K562 (cell line): ENCODE data around the gene LRRC15. TPM values are rescaled to one million over a fixed set of nuclear protein-coding genes. Genes with fewer than 3 reads are reported as not detected.
A peak's percentile ranks its signal among the peaks of the same experiment; 100 is the strongest.

Experiments used
- BDP1 ChIP-seq: IDR thresholded peaks from 3 replicates; pipeline ENCODE4 v1.6.1; 2011; ENCODE audit not compliant: insufficient read length, insufficient read depth
- DACH1 ChIP-seq: fragments of 450-650 bp; IDR thresholded peaks from 2 replicates; pipeline ENCODE4 v1.6.1; 2018; ENCODE audit not compliant: partially characterized antibody
- ETS2 ChIP-seq: IDR thresholded peaks from 2 replicates; pipeline ENCODE4 v1.6.1; 2016; ENCODE audit warnings: borderline replicate concordance, missing genetic modification characterization, mild to moderate bottlenecking, moderate library complexity, missing compliant biosample characterization; ENCODE audit not compliant: poor library complexity, severe bottlenecking
- ETV6 ChIP-seq, 3 experiments: fragments of 150-350 bp in 1 of 3; sonication (generic) in 1 of 3; formaldehyde crosslinking in 1 of 3; IDR thresholded peaks; 2 replicates each; pipeline versions ENCODE4 v1.6.1 to v1.8.0; 2014 to 2022; ENCODE audit warnings: borderline replicate concordance in 2 of 3, low read depth in 2 of 3, antibody characterized with exemption in 1 of 3, low read length in 1 of 3, mild to moderate bottlenecking in 1 of 3, missing genetic modification reagents in 1 of 3
- HDAC6 ChIP-seq: IDR thresholded peaks from 2 replicates; pipeline ENCODE4 v1.6.1; 2012; ENCODE audit warnings: low read depth, mild to moderate bottlenecking, control low read depth, inconsistent platforms, low read length, moderate library complexity
- MTF1 ChIP-seq: fragments of 250-450 bp; sonication (Bioruptor Pico); IDR thresholded peaks from 2 replicates; pipeline ENCODE4 v1.9.0; 2021; ENCODE audit warnings: moderate library complexity, mild to moderate bottlenecking, inconsistent platforms, borderline replicate concordance
- NRF1 ChIP-seq, 2 experiments: fragments of 450-650 bp; IDR thresholded peaks in 1 of 2; conservative IDR thresholded peaks in 1 of 2; 2 replicates each; pipeline ENCODE4 v1.6.1; 2014; ENCODE audit warnings: mild to moderate bottlenecking in 2 of 2
- PTRF ChIP-seq: fragments of 450-650 bp; IDR thresholded peaks from 2 replicates; pipeline ENCODE4 v1.6.1; 2016; ENCODE audit warnings: mild to moderate bottlenecking, missing genetic modification characterization, missing compliant biosample characterization
- RB1 ChIP-seq: fragments of 450-650 bp; IDR thresholded peaks from 2 replicates; pipeline ENCODE4 v1.6.1; 2017; ENCODE audit warnings: low read depth, mild to moderate bottlenecking
- RBM15 ChIP-seq: fragments of 200-400 bp; formaldehyde crosslinking; IDR thresholded peaks from 2 replicates; pipeline ENCODE4 v1.6.1; 2018; ENCODE audit warnings: mild to moderate bottlenecking, low read length, moderate library complexity; ENCODE audit not compliant: insufficient read depth
- RBM17 ChIP-seq: fragments of 200-400 bp; formaldehyde crosslinking; IDR thresholded peaks from 2 replicates; pipeline ENCODE4 v1.6.1; 2017; ENCODE audit warnings: low read depth, mild to moderate bottlenecking, low read length, borderline replicate concordance
- RBM22 ChIP-seq: fragments of 200-400 bp; formaldehyde crosslinking; IDR thresholded peaks from 2 replicates; pipeline ENCODE4 v1.6.1; 2018; ENCODE audit warnings: low read length, low read depth; ENCODE audit not compliant: poor library complexity, severe bottlenecking
- RFX1 ChIP-seq: fragments of 450-650 bp; IDR thresholded peaks from 2 replicates; pipeline ENCODE4 v1.6.1; 2016; ENCODE audit warnings: mild to moderate bottlenecking, moderate library complexity
- STAG1 ChIP-seq: sonication (generic); formaldehyde crosslinking; IDR thresholded peaks from 2 replicates; pipeline ENCODE4 v1.5.0; 2020; ENCODE audit warnings: missing genetic modification reagents, borderline replicate concordance
- TBL1XR1 ChIP-seq, 2 experiments: IDR thresholded peaks; 2 replicates each; pipeline ENCODE4 v1.6.1; 2012; ENCODE audit warnings: improper control_type of control experiment in 2 of 2, low read length in 2 of 2, mild to moderate bottlenecking in 1 of 2
- TSC22D4 ChIP-seq: fragments of 450-650 bp; IDR thresholded peaks from 2 replicates; pipeline ENCODE4 v1.6.1; 2016; ENCODE audit warnings: missing genetic modification characterization, missing biosample characterization, control low read depth
- XRCC3 ChIP-seq: fragments of 450-650 bp; IDR thresholded peaks from 2 replicates; pipeline ENCODE4 v1.6.1; 2017; ENCODE audit warnings: mild to moderate bottlenecking, moderate library complexity
- ZNF175 ChIP-seq: fragments of 200-800 bp; sonication (Bioruptor generic); IDR thresholded peaks from 2 replicates; pipeline ENCODE4 v1.6.1; 2016; ENCODE audit warnings: low read depth, mild to moderate bottlenecking, missing genetic modification characterization, missing compliant biosample characterization
- ZNF224 ChIP-seq: sonication (generic); formaldehyde crosslinking; IDR thresholded peaks from 2 replicates; pipeline ENCODE4 v1.8.0; 2022; ENCODE audit warnings: mild to moderate bottlenecking, missing genetic modification reagents
- ZNF507 ChIP-seq: conservative IDR thresholded peaks from 2 replicates; pipeline ENCODE4 v1.6.1; 2017; ENCODE audit warnings: missing genetic modification characterization, missing compliant biosample characterization
- ZNF696 ChIP-seq: fragments of 250-450 bp; sonication (Bioruptor Pico); conservative IDR thresholded peaks from 2 replicates; pipeline ENCODE4 v1.4.0; 2020; ENCODE audit warnings: mild to moderate bottlenecking, moderate library complexity
- ZNF830 ChIP-seq: fragments of 250-450 bp; sonication (Bioruptor Pico); IDR thresholded peaks from 2 replicates; pipeline ENCODE4 v1.5.0; 2021; ENCODE audit warnings: mild to moderate bottlenecking
- polyA plus RNA-seq, 8 experiments: library from polyadenylated mRNA; depleted of rRNA in 4 of 8; stranded (reverse) in 5 of 8; unstranded in 3 of 8; fragments of >200 nt; fragmentation: Nextera tagmentation in 2 of 8; fragmentation: Illumina TruSeq in 1 of 8; extraction: Ambion mirVana in 2 of 8; extraction: Trizol in 1 of 8; gene quantifications; 2 replicates each; pipeline versions ENCODE4 v1.2.1 to v1.2.3, GENCODE V29; 2011 to 2014; ENCODE audit warnings: inconsistent platforms in 1 of 8, missing spikeins in 1 of 8
- total RNA-seq, 7 experiments: library from RNA; depleted of rRNA in 6 of 7; stranded (reverse); fragments of >200 nt in 6 of 7; fragmentation: Illumina TruSeq in 2 of 7; extraction: Trizol in 2 of 7; gene quantifications; 2 replicates each; pipeline versions ENCODE4 v1.2.1 to v1.2.3, GENCODE V29; 2011 to 2021; ENCODE audit warnings: low replicate concordance in 1 of 7
- TF ChIP-seq, protein P1 (sequence below): sonication (generic); formaldehyde crosslinking; IDR thresholded peaks from 2 replicates; pipeline ENCODE4 v1.9.0; 2022; ENCODE audit warnings: mild to moderate bottlenecking, missing genetic modification reagents
- TF ChIP-seq, protein P2 (sequence below): fragments of 250-450 bp; sonication (Bioruptor Pico); IDR thresholded peaks from 2 replicates; pipeline ENCODE4 v1.4.0; 2020; ENCODE audit warnings: mild to moderate bottlenecking

Gene LRRC15
- total and polyA plus RNA-seq, 9 of the 15 experiments (the other 6 are each of a cell fraction or from before 2014, with no cell fraction given): not detected

DNA sequence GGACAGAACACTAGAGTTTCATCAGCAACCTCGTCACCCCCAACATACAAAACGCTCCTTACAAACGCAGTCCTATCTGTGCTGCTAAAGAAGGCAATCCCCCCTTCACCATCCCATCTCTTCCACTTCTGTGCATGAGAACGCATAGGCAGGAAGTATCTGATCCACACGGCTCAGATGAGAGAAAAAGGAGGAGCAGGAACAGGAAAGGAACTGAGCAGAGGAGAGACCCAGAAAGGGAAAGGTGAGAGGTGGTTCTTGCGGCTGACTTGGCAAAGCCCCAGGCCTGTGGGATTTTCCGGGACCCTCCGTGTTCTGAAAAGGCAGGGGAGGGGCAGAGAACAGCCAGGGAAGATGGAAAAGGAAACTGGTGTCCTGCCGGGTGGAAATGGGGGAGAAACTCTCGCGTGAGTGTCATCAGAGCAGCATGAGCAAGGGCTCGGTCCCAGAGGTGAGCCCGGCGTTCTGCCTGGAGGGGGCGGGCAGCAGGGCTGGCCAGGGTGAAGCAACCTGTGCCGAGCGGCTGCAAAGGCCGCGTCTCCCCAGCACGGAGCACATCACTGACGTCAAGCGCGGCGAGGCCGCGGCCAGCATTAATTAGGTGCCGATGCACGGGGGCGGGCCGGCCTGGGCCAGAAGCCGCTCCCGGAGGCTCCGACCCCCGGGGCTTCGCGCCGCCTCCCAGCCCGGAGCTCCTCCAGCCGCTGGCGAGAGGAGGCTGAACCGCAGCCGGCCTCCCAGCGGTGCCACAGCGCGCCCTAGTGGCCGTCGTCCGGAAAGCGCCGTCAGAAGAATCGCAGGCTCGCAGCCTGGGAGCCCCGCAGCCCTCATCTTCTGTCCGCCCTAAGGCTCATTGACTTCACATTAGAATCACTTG lies 54.2 kb downstream of the LRRC15 start (continued):
- TF ChIP-seq HDAC6 (no peak), MTF1 (CRISPR knock-in tag) (no peak), ZNF175 (CRISPR knock-in tag) (0 out of 2 replicates have a peak, but pooled peaks have one; percentile 23), STAG1 (peak; percentile 99), ZNF224 (no peak), BDP1 (no peak), RFX1 (no peak), TSC22D4 (tag) (no peak), RBM15 (no peak), DACH1 (peak; percentile 23), ETV6 (IDR thresholded peaks at IDR 0.05; ENCODE audit: borderline replicate concordance in 1 of 2, low read depth in 2 of 2, low read length in 1 of 2) (no peak), ETV6 (CRISPR knock-in tag; IDR thresholded peaks at IDR 0.05; ENCODE audit: borderline replicate concordance) (no peak), RBM22 (no peak), ETS2 (tag) (no peak), NRF1 (conservative IDR thresholded peaks at IDR 0.05 in 1 of 2, IDR thresholded peaks at IDR 0.05 in 1 of 2) (peak; percentile 19 to 42; a peak in 2 of 4 replicates), XRCC3 (no peak), ZNF830 (no peak), ZNF507 (tag) (no peak), TBL1XR1 (IDR thresholded peaks at IDR 0.05; ENCODE audit: low read length in 2 of 2) (no peak), RBM17 (no peak), PTRF (tag) (no peak), RB1 (peak; percentile 89), ZNF696 (CRISPR knock-in tag) (no peak)
- TF ChIP-seq, protein P1, sequence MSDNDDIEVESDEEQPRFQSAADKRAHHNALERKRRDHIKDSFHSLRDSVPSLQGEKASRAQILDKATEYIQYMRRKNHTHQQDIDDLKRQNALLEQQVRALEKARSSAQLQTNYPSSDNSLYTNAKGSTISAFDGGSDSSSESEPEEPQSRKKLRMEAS (CRISPR knock-in tag): no peak; the same call in 1 of the 2 replicates
- TF ChIP-seq, protein P2, sequence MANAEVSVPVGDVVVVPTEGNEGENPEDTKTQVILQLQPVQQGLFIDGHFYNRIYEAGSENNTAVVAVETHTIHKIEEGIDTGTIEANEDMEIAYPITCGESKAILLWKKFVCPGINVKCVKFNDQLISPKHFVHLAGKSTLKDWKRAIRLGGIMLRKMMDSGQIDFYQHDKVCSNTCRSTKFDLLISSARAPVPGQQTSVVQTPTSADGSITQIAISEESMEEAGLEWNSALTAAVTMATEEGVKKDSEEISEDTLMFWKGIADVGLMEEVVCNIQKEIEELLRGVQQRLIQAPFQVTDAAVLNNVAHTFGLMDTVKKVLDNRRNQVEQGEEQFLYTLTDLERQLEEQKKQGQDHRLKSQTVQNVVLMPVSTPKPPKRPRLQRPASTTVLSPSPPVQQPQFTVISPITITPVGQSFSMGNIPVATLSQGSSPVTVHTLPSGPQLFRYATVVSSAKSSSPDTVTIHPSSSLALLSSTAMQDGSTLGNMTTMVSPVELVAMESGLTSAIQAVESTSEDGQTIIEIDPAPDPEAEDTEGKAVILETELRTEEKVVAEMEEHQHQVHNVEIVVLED (CRISPR knock-in tag): no peak; the same call in 1 of the 2 replicates
